IMR-90 (cell line): ENCODE results near the gene TRIM6. TPM values are rescaled to one million over a fixed set of nuclear protein-coding genes. Genes with fewer than 3 reads are reported as not detected.
A peak's percentile ranks its signal among the peaks of the same experiment; 100 is the strongest.

ENCODE experiments used
- ATAC-seq: fragments of 200-7000 bp; cut with Tn5 transposase; 2 replicates; pipeline ENCODE4 v1.9.1; 2020; ENCODE audit warnings: low read depth, mild to moderate bottlenecking, moderate library complexity
- BruUV-seq: library from RNA; stranded (reverse); fragments of 400-500 nt; replicated peaks from 2 replicates; lab custom pipeline; 2021; lab: Mats Ljungman, UMichigan
- CTCF ChIA-PET: fragments of 300-600 bp; formaldehyde crosslinking; extraction: SDS; loops from one replicate; lab custom pipeline; 2021; ENCODE audit warnings: antibody characterized with exemption; lab: Yijun Ruan, JAX
- POLR2A ChIA-PET: fragments of 300-600 bp; sonication (Branson Sonifier 250); formaldehyde crosslinking; loops from one replicate; lab custom pipeline; 2022; ENCODE audit warnings: antibody characterized with exemption; ENCODE audit not compliant: unreplicated experiment; lab: Charles Lee
- DNase-seq: peaks from one replicate; pipeline ENCODE4 v3.0.0; 2013
- H2AFZ ChIP-seq: replicated peaks from 2 replicates; pipeline ENCODE3; 2013; ENCODE audit warnings: low read length, mild to moderate bottlenecking; ENCODE audit not compliant: poor library complexity
- H2AK5ac ChIP-seq: 2 replicates; pipeline ENCODE4 v1.6.1; 2013; ENCODE audit warnings: low read depth, low read length, inconsistent platforms
- H2AK9ac ChIP-seq: replicated peaks from 2 replicates; pipeline ENCODE3; 2013; ENCODE audit warnings: mild to moderate bottlenecking, low read depth, low read length, moderate library complexity; ENCODE audit not compliant: poor library complexity
- H2BK120ac ChIP-seq: 2 replicates; pipeline ENCODE4 v1.6.1; 2013; ENCODE audit warnings: low read depth, low read length, inconsistent platforms
- H2BK15ac ChIP-seq: 3 replicates; pipeline ENCODE4 v1.6.1; 2013; ENCODE audit warnings: low read depth, low read length, inconsistent platforms
- H2BK20ac ChIP-seq: 2 replicates; pipeline ENCODE4 v1.6.1; 2013; ENCODE audit warnings: low read depth, mild to moderate bottlenecking, inconsistent platforms, low read length, moderate library complexity
- H2BK5ac ChIP-seq: 2 replicates; pipeline ENCODE4 v1.6.1; 2013; ENCODE audit warnings: mild to moderate bottlenecking, low read depth, low read length, inconsistent platforms; ENCODE audit not compliant: poor library complexity, severe bottlenecking
- H3K14ac ChIP-seq: replicated peaks from 2 replicates; pipeline ENCODE4 v1.6.1; 2013; ENCODE audit warnings: low read depth, low read length, inconsistent platforms
- H3K18ac ChIP-seq: 2 replicates; pipeline ENCODE4 v1.6.1; 2013; ENCODE audit warnings: low read depth, low read length, control low read depth
- H3K23ac ChIP-seq: 2 replicates; pipeline ENCODE4 v1.6.1; 2013; ENCODE audit warnings: low read depth, low read length, inconsistent platforms
- H3K27ac ChIP-seq: 2 replicates; pipeline ENCODE4 v1.5.1; 2013; ENCODE audit warnings: mild to moderate bottlenecking, control low read depth, low read length; ENCODE audit not compliant: insufficient read depth
- H3K27me3 ChIP-seq: 2 replicates; pipeline ENCODE4 v1.6.1; 2013; ENCODE audit warnings: low read length; ENCODE audit not compliant: control insufficient read depth, insufficient read depth
- H3K36me3 ChIP-seq: 2 replicates; pipeline ENCODE4 v1.6.1; 2013; ENCODE audit warnings: low read length, mixed read lengths; ENCODE audit not compliant: control insufficient read depth, insufficient read depth
- H3K4ac ChIP-seq: 2 replicates; pipeline ENCODE4 v1.6.1; 2013; ENCODE audit warnings: low read depth, low read length, inconsistent platforms
- H3K4me1 ChIP-seq: 2 replicates; pipeline ENCODE4 v1.6.1; 2013; ENCODE audit warnings: low read length, mixed read lengths; ENCODE audit not compliant: control insufficient read depth, insufficient read depth
- H3K4me2 ChIP-seq: 2 replicates; pipeline ENCODE4 v1.6.1; 2013; ENCODE audit warnings: low read depth, mild to moderate bottlenecking, control low read depth, low read length, moderate library complexity
- H3K4me3 ChIP-seq: 2 replicates; pipeline ENCODE4 v1.5.1; 2013; ENCODE audit warnings: low read depth, mild to moderate bottlenecking, control low read depth, low read length, moderate library complexity; ENCODE audit not compliant: insufficient read depth
- H3K56ac ChIP-seq: 2 replicates; pipeline ENCODE4 v1.6.1; 2013; ENCODE audit warnings: low read length, inconsistent platforms; ENCODE audit not compliant: insufficient read depth; ENCODE audit errors: extremely low read depth
- H3K79me1 ChIP-seq, 2 experiments: 2 replicates each; pipeline ENCODE4 v1.6.1; 2013; ENCODE audit warnings: low read length in 2 of 2, inconsistent platforms in 1 of 2, low read depth in 1 of 2
- H3K9ac ChIP-seq: 2 replicates; pipeline ENCODE4 v1.6.1; 2013; ENCODE audit warnings: low read depth, low read length, control low read depth
- H3K9me1 ChIP-seq: 2 replicates; pipeline ENCODE4 v1.6.1; 2013; ENCODE audit warnings: low read length, inconsistent platforms; ENCODE audit not compliant: insufficient read depth
- H3K9me3 ChIP-seq: 2 replicates; pipeline ENCODE4 v1.6.1; 2013; ENCODE audit warnings: low read length; ENCODE audit not compliant: control insufficient read depth, insufficient read depth
- H4K20me1 ChIP-seq: 2 replicates; pipeline ENCODE4 v1.6.1; 2013; ENCODE audit warnings: low read length, inconsistent platforms; ENCODE audit not compliant: insufficient read depth
- H4K5ac ChIP-seq: 2 replicates; pipeline ENCODE4 v1.6.1; 2013; ENCODE audit warnings: mild to moderate bottlenecking, low read depth, low read length, control low read depth
- H4K8ac ChIP-seq, 2 experiments: 2 replicates each; pipeline ENCODE4 v1.6.1; 2013; ENCODE audit warnings: low read depth in 2 of 2, low read length in 2 of 2, control low read depth in 1 of 2, inconsistent platforms in 1 of 2
- H4K91ac ChIP-seq: 2 replicates; pipeline ENCODE4 v1.6.1; 2013; ENCODE audit warnings: low read depth, low read length, inconsistent platforms; ENCODE audit not compliant: insufficient read depth
- BHLHE40 ChIP-seq: fragments of 150-350 bp; IDR thresholded peaks from 2 replicates; pipeline ENCODE4 v1.6.1; 2016; ENCODE audit warnings: mild to moderate bottlenecking, low read depth, low read length
- CEBPB ChIP-seq: IDR thresholded peaks from 2 replicates; pipeline ENCODE4 v1.6.1; 2012; ENCODE audit warnings: low read depth, low read length, improper control_type of control experiment
- CHD1 ChIP-seq: IDR thresholded peaks from 2 replicates; pipeline ENCODE4 v1.6.1; 2012; ENCODE audit warnings: low read depth, low read length, improper control_type of control experiment
- FOS ChIP-seq: fragments of 150-350 bp; IDR thresholded peaks from 2 replicates; pipeline ENCODE4 v1.6.1; 2016; ENCODE audit warnings: low read depth, low read length
- MAFK ChIP-seq: IDR thresholded peaks from 2 replicates; pipeline ENCODE4 v1.6.1; 2012; ENCODE audit warnings: low read depth, low read length, improper control_type of control experiment
- MAZ ChIP-seq: IDR thresholded peaks from 2 replicates; pipeline ENCODE4 v1.6.1; 2012; ENCODE audit warnings: low read depth, mild to moderate bottlenecking, low read length, improper control_type of control experiment, moderate library complexity, borderline replicate concordance
- MXI1 ChIP-seq: IDR thresholded peaks from 2 replicates; pipeline ENCODE4 v1.6.1; 2012; ENCODE audit warnings: low read depth, mild to moderate bottlenecking, low read length, moderate library complexity, borderline replicate concordance
- NFE2L2 ChIP-seq: fragments of 150-350 bp; IDR thresholded peaks from 2 replicates; pipeline ENCODE4 v1.6.1; 2016; ENCODE audit warnings: low read depth, mild to moderate bottlenecking, low read length
- POLR2A ChIP-seq: IDR thresholded peaks from 2 replicates; pipeline ENCODE4 v1.6.1; 2012; ENCODE audit warnings: mild to moderate bottlenecking, low read depth, low read length
- RAD21 ChIP-seq: IDR thresholded peaks from 2 replicates; pipeline ENCODE4 v1.6.1; 2012; ENCODE audit warnings: low read length, improper control_type of control experiment
- RCOR1 ChIP-seq: IDR thresholded peaks from 2 replicates; pipeline ENCODE4 v1.6.1; 2012; ENCODE audit warnings: mild to moderate bottlenecking, low read length, improper control_type of control experiment; ENCODE audit not compliant: insufficient replicate concordance
- RFX5 ChIP-seq: IDR thresholded peaks from 2 replicates; pipeline ENCODE4 v1.8.0; 2012; ENCODE audit warnings: low read depth, mild to moderate bottlenecking, low read length, moderate library complexity
- SMC3 ChIP-seq: fragments of 150-350 bp; IDR thresholded peaks from 2 replicates; pipeline ENCODE4 v1.6.1; 2016; ENCODE audit warnings: low read depth, mild to moderate bottlenecking, antibody characterized with exemption, low read length, moderate library complexity
- WGBS, 2 experiments: methylation state at CpG; one replicate each; pipeline versions ENCODE4 v1.1.5 to v1.1.7; 2013; ENCODE audit warnings: missing lambda C conversion rate in 2 of 2; ENCODE audit not compliant: insufficient read length in 1 of 2; ENCODE audit errors: extremely low coverage in 2 of 2; 5-methylcytosine and 5-hydroxymethylcytosine counted together
- dilution Hi-C: fragments of 300-500 bp; cut with HindIII; formaldehyde crosslinking; loops from one replicate; pipeline ENCODE4 v1.14.3; 2018; ENCODE audit warnings: low sequenced_read_pairs; ENCODE audit not compliant: unreplicated experiment
- in situ Hi-C: fragments of 300-500 bp; cut with MboI; formaldehyde crosslinking; loops from 3 replicates; pipeline ENCODE4 v1.14.3; 2019; ENCODE audit warnings: low sequenced_read_pairs, inconsistent platforms, mixed read lengths
- intact Hi-C: fragments of 100-400 bp; cut with micrococcal nuclease; formaldehyde crosslinking; loops from 2 replicates; pipeline ENCODE4 v1.10.0; 2022
- polyA plus RNA-seq, 3 experiments: library from polyadenylated mRNA; depleted of rRNA; stranded (reverse); fragments of >200 nt; gene quantifications; 2 replicates each; pipeline ENCODE4 v1.2.3, GENCODE V29; 2012; ENCODE audit warnings: low replicate concordance in 1 of 3
- total RNA-seq: library from RNA; depleted of rRNA; stranded (reverse); fragments of >200 nt; gene quantifications from 2 replicates; pipeline ENCODE4 v1.2.3, GENCODE V29; 2012
- TF ChIP-seq, protein P1 (sequence below): conservative IDR thresholded peaks from 2 replicates; pipeline ENCODE4 v1.5.1; 2012; ENCODE audit warnings: mild to moderate bottlenecking, low read depth, low read length, improper control_type of control experiment
- TF ChIP-seq, protein P2 (sequence below): fragments of 150-350 bp; IDR thresholded peaks from 2 replicates; pipeline ENCODE4 v1.6.1; 2016; ENCODE audit warnings: low read depth, mild to moderate bottlenecking, low read length, moderate library complexity, borderline replicate concordance
- TF ChIP-seq, protein P3 (sequence below): fragments of 150-350 bp; IDR thresholded peaks from 2 replicates; pipeline ENCODE4 v1.6.1; 2017; ENCODE audit warnings: mild to moderate bottlenecking, antibody characterized with exemption, low read length, low read depth

The TRIM6 gene
- total and polyA plus RNA-seq, 2 of the 4 experiments (the other 2 are of a cell fraction), result 3.9 to 4.7 TPM

DNA sequence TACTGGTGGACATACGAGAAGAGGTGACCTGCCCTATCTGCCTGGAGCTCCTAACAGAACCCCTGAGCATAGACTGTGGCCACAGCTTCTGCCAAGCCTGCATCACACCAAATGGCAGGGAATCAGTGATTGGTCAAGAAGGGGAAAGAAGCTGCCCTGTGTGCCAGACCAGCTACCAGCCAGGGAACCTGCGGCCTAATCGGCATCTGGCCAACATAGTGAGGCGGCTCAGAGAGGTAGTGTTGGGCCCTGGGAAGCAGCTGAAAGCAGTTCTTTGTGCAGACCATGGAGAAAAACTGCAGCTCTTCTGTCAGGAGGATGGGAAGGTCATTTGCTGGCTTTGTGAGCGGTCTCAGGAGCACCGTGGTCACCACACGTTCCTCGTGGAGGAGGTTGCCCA lies 6.9 kb downstream of the TRIM6 start:
- H3K4me2 ChIP-seq, result no peak overlapping the region
- H4K8ac ChIP-seq, result no peak overlapping the region
- in situ Hi-C loops, result loop anchor here (5.0 to 25.0 kb wide), 2 partner anchors 74 to 709 kb away; partner anchors contain the start of gene CAVIN3
- no peak overlapping the region for H4K5ac ChIP-seq
- no peak overlapping the region for H3K27ac ChIP-seq
- no peak overlapping the region for H3K23ac ChIP-seq
- no peak overlapping the region for H3K18ac ChIP-seq
- dilution Hi-C loops, result no loop called here
- H3K9me1 ChIP-seq, result peaks cover 9% of the 10 kb centered on the region; the same call in 1 of the 2 replicates
- no peak overlapping the region; the same call in 1 of the 2 replicates for H3K4ac ChIP-seq
- H3K27me3 ChIP-seq, result no peaks in the 10 kb centered on the region
- H2AK9ac ChIP-seq, result peak overlapping the region; percentile 60
- no peaks in the 10 kb centered on the region for H3K9me3 ChIP-seq
- no peak overlapping the region for H2BK20ac ChIP-seq
- peak overlapping the region; percentile 36; the same call in 1 of the 3 replicates for H2BK15ac ChIP-seq
- WGBS, 2 experiments, result 92% methylated on average over 5 of the region's 8 CpGs; no CpG with 5 or more reads in 1 of the 2 experiments
- TF ChIP-seq RFX5 (no peak), RAD21 (no peak), RCOR1 (no peak), MAFK (no peak), FOS (no peak), POLR2A (no peak), MAZ (no peak), BHLHE40 (no peak), MXI1 (no peak), CEBPB (no peak), CHD1 (no peak), SMC3 (no peak), NFE2L2 (no peak)
- TF ChIP-seq, protein P1, sequence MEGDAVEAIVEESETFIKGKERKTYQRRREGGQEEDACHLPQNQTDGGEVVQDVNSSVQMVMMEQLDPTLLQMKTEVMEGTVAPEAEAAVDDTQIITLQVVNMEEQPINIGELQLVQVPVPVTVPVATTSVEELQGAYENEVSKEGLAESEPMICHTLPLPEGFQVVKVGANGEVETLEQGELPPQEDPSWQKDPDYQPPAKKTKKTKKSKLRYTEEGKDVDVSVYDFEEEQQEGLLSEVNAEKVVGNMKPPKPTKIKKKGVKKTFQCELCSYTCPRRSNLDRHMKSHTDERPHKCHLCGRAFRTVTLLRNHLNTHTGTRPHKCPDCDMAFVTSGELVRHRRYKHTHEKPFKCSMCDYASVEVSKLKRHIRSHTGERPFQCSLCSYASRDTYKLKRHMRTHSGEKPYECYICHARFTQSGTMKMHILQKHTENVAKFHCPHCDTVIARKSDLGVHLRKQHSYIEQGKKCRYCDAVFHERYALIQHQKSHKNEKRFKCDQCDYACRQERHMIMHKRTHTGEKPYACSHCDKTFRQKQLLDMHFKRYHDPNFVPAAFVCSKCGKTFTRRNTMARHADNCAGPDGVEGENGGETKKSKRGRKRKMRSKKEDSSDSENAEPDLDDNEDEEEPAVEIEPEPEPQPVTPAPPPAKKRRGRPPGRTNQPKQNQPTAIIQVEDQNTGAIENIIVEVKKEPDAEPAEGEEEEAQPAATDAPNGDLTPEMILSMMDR, result no peak
- TF ChIP-seq, protein P2, sequence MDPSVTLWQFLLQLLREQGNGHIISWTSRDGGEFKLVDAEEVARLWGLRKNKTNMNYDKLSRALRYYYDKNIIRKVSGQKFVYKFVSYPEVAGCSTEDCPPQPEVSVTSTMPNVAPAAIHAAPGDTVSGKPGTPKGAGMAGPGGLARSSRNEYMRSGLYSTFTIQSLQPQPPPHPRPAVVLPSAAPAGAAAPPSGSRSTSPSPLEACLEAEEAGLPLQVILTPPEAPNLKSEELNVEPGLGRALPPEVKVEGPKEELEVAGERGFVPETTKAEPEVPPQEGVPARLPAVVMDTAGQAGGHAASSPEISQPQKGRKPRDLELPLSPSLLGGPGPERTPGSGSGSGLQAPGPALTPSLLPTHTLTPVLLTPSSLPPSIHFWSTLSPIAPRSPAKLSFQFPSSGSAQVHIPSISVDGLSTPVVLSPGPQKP, result no peak
- TF ChIP-seq, protein P3, sequence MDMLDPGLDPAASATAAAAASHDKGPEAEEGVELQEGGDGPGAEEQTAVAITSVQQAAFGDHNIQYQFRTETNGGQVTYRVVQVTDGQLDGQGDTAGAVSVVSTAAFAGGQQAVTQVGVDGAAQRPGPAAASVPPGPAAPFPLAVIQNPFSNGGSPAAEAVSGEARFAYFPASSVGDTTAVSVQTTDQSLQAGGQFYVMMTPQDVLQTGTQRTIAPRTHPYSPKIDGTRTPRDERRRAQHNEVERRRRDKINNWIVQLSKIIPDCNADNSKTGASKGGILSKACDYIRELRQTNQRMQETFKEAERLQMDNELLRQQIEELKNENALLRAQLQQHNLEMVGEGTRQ, result no peak
- peak overlapping the region; percentile 47; the same call in 1 of the 2 replicates for H2BK120ac ChIP-seq
- no peak overlapping the region; the same call in 1 of the 2 replicates for H2AK5ac ChIP-seq
- H2AFZ ChIP-seq, result no peak overlapping the region
- DNase-seq (no peak), ATAC-seq (no peak)
- no peaks in the 10 kb centered on the region for H4K20me1 ChIP-seq
- H3K14ac ChIP-seq, result 0 out of 2 replicates have a peak overlapping the region, but pooled peaks have one; percentile 1
- H3K36me3 ChIP-seq, result no peaks in the 10 kb centered on the region
- H3K79me1 ChIP-seq, result peaks cover 3 to 17% of the 10 kb centered on the region in 2 experiments; a peak in 3 of 4 replicates
- peaks cover 9% of the 10 kb centered on the region for H3K4me1 ChIP-seq
- BruUV-seq, result no TSS peak
- H2BK5ac ChIP-seq, result no peak overlapping the region
- no peak overlapping the region for H3K4me3 ChIP-seq
- H3K9ac ChIP-seq, result no peak overlapping the region
- no peak overlapping the region for H3K56ac ChIP-seq
- POLR2A ChIA-PET, result no interaction called here
- intact Hi-C loops, result no loop called here
- H4K91ac ChIP-seq, result no peak overlapping the region
- CTCF ChIA-PET, result no interaction called here
